AG09319 (cell line): Measurements from ENCODE around the gene FAAH2.

Experiments
- DNase-seq: peaks from one replicate; pipeline ENCODE4 v3.0.0-alpha.2; 2010; ENCODE audit warnings: low read depth; ENCODE audit errors: extremely low read depth
- CTCF ChIP-seq: IDR thresholded peaks from 2 replicates; pipeline ENCODE4 v1.5.1; 2011; ENCODE audit warnings: low read depth, mild to moderate bottlenecking, inconsistent platforms, low read length, moderate library complexity

The FAAH2 gene

GRCh38 chrX:57286507-57287251 is at the start of gene FAAH2:
Gene FAAH2, plus strand, starts transcription at chrX:57286706. Its CDS starts 120 bp downstream, at chrX:57286826.
- DNase-seq = no peak
- TF ChIP-seq CTCF = no peak

- TF ChIP-seq CTCF = no peak
- no peak for DNase-seq
These were observed 44.5 kb upstream of the FAAH2 start for GRCh38 chrX:57241967-57242366.

- no peak for TF ChIP-seq CTCF
- no peak for DNase-seq
These were observed 34.5 kb upstream of the FAAH2 start for GRCh38 chrX:57251965-57252364.

- no peak for DNase-seq
- TF ChIP-seq CTCF = no peak
These were observed 21.4 kb upstream of the FAAH2 start for GRCh38 chrX:57265126-57265525.

GRCh38 chrX:57266275-57266674 is 20.2 kb upstream of the FAAH2 start:
- DNase-seq = no peak
- TF ChIP-seq CTCF = no peak

- no peak for DNase-seq
- no peak for TF ChIP-seq CTCF
These were observed 19.6 kb upstream of the FAAH2 start for GRCh38 chrX:57266871-57267270.

GRCh38 chrX:57267308-57267707 is 19.2 kb upstream of the FAAH2 start:
- DNase-seq = no peak
- no peak for TF ChIP-seq CTCF
